Neural cell (in vitro differentiated cells): Measurements from ENCODE around the gene CFAP61. TPM values are rescaled to one million over a fixed set of nuclear protein-coding genes. Genes with fewer than 3 reads are reported as not detected.

Source experiments
- H2AFZ ChIP-seq: fragments of 200-600, 300-800 bp; sonication (generic), shearing (Covaris generic); 2 replicates; pipeline ENCODE4 v1.6.0; 2014; ENCODE audit warnings: low read depth, mild to moderate bottlenecking, antibody characterized with exemption, low read length, moderate library complexity
- H3F3A ChIP-seq: fragments of 200-600 bp; shearing (Covaris generic); 2 replicates; pipeline ENCODE4 v1.6.1; 2016; ENCODE audit warnings: mild to moderate bottlenecking, moderate library complexity, mixed read lengths, antibody characterized with exemption, low read length; ENCODE audit not compliant: insufficient read depth, poor library complexity, severe bottlenecking
- H3K27ac ChIP-seq: fragments of 200-600, 300-800 bp; sonication (generic), shearing (Covaris generic); 2 replicates; pipeline ENCODE4 v1.5.1; 2014; ENCODE audit warnings: mild to moderate bottlenecking, low read length, moderate library complexity
- H3K27me3 ChIP-seq: fragments of 300-800, 200-600 bp; sonication (generic), shearing (Covaris generic); 2 replicates; pipeline ENCODE4 v1.6.0; 2014; ENCODE audit warnings: mild to moderate bottlenecking, low read depth, low read length, moderate library complexity; ENCODE audit not compliant: insufficient read depth
- H3K36me3 ChIP-seq: fragments of 300-800, 200-600 bp; sonication (generic), shearing (Covaris generic); 2 replicates; pipeline ENCODE4 v1.5.1; 2014; ENCODE audit warnings: mild to moderate bottlenecking, antibody characterized with exemption, low read length, moderate library complexity; ENCODE audit not compliant: insufficient read depth
- H3K4me2 ChIP-seq: fragments of 300-800, 200-600 bp; sonication (generic), shearing (Covaris generic); 2 replicates; pipeline ENCODE4 v1.6.0; 2014; ENCODE audit warnings: mild to moderate bottlenecking, low read length
- H3K4me3 ChIP-seq: fragments of 300-800, 200-600 bp; sonication (generic), shearing (Covaris generic); 2 replicates; pipeline ENCODE4 v1.5.1; 2014; ENCODE audit warnings: mild to moderate bottlenecking, low read length, moderate library complexity
- H3K79me2 ChIP-seq: fragments of 200-600 bp; shearing (Covaris generic); replicated peaks from 2 replicates; pipeline ENCODE4 v1.6.0; 2014; ENCODE audit warnings: mild to moderate bottlenecking, low read length, moderate library complexity; ENCODE audit not compliant: insufficient read depth
- H3K9ac ChIP-seq: fragments of 300-800, 200-600 bp; sonication (generic), shearing (Covaris generic); 2 replicates; pipeline ENCODE4 v1.6.1; 2016; ENCODE audit warnings: mild to moderate bottlenecking, low read length, mixed read lengths
- H3K9me2 ChIP-seq: fragments of 200-600 bp; shearing (Covaris generic); 2 replicates; pipeline ENCODE4 v1.6.1; 2016; ENCODE audit warnings: mild to moderate bottlenecking, low read length, mixed read lengths; ENCODE audit not compliant: insufficient read depth
- H3K9me3 ChIP-seq: fragments of 200-600, 300-800 bp; sonication (generic), shearing (Covaris generic); 2 replicates; pipeline ENCODE4 v1.6.1; 2016; ENCODE audit warnings: mild to moderate bottlenecking, mixed run types, low read length, moderate library complexity, mixed read lengths
- H4K20me1 ChIP-seq: fragments of 200-600 bp; shearing (Covaris generic); 2 replicates; pipeline ENCODE4 v1.6.1; 2016; ENCODE audit warnings: mild to moderate bottlenecking, mixed run types; ENCODE audit not compliant: insufficient read depth
- EP300 ChIP-seq: fragments of 450-650 bp; conservative IDR thresholded peaks from 2 replicates; pipeline ENCODE4 v1.6.1; 2014; ENCODE audit warnings: antibody characterized with exemption, mild to moderate bottlenecking, moderate library complexity; ENCODE audit not compliant: poor library complexity, severe bottlenecking
- EZH2 ChIP-seq: fragments of 200-600, 300-800 bp; shearing (Covaris generic), sonication (generic); IDR thresholded peaks from 2 replicates; pipeline ENCODE4 v1.6.1; 2014; ENCODE audit warnings: antibody characterized with exemption, low read length, borderline replicate concordance, mild to moderate bottlenecking; ENCODE audit not compliant: insufficient read depth, poor library complexity, severe bottlenecking
- MXI1 ChIP-seq: fragments of 450-650 bp; conservative IDR thresholded peaks from 2 replicates; pipeline ENCODE4 v1.6.1; 2014; ENCODE audit warnings: antibody characterized with exemption, mild to moderate bottlenecking; ENCODE audit not compliant: poor library complexity, severe bottlenecking
- POLR2AphosphoS5 ChIP-seq: IDR thresholded peaks from 2 replicates; pipeline ENCODE4 v1.6.1; 2012
- RAD21 ChIP-seq: fragments of 450-650 bp; conservative IDR thresholded peaks from 2 replicates; pipeline ENCODE4 v1.6.1; 2014; ENCODE audit warnings: antibody characterized with exemption, mild to moderate bottlenecking, moderate library complexity
- SMC3 ChIP-seq: fragments of 450-650 bp; conservative IDR thresholded peaks from 2 replicates; pipeline ENCODE4 v1.6.1; 2014; ENCODE audit warnings: antibody characterized with exemption, mild to moderate bottlenecking, moderate library complexity; ENCODE audit not compliant: poor library complexity
- TAF1 ChIP-seq: IDR thresholded peaks from 2 replicates; pipeline ENCODE4 v1.6.1; 2012; ENCODE audit warnings: low read depth
- polyA plus RNA-seq: library from polyadenylated mRNA; depleted of rRNA; stranded (reverse); fragments of >200 nt; gene quantifications from 2 replicates; pipeline ENCODE4 v1.2.3, GENCODE V29; 2014
- TF ChIP-seq, protein P1 (sequence below): fragments of 450-650 bp; IDR thresholded peaks from 2 replicates; pipeline ENCODE4 v1.5.1; 2014; ENCODE audit warnings: antibody characterized with exemption, mild to moderate bottlenecking, moderate library complexity; ENCODE audit not compliant: poor library complexity, severe bottlenecking
- TF ChIP-seq, protein P2 (sequence below): IDR thresholded peaks from 2 replicates; pipeline ENCODE4 v1.6.1; 2012; ENCODE audit warnings: borderline replicate concordance

Gene CFAP61
- polyA plus RNA-seq, 1 donor from 2014 or later, result 0.42 TPM

DNA sequence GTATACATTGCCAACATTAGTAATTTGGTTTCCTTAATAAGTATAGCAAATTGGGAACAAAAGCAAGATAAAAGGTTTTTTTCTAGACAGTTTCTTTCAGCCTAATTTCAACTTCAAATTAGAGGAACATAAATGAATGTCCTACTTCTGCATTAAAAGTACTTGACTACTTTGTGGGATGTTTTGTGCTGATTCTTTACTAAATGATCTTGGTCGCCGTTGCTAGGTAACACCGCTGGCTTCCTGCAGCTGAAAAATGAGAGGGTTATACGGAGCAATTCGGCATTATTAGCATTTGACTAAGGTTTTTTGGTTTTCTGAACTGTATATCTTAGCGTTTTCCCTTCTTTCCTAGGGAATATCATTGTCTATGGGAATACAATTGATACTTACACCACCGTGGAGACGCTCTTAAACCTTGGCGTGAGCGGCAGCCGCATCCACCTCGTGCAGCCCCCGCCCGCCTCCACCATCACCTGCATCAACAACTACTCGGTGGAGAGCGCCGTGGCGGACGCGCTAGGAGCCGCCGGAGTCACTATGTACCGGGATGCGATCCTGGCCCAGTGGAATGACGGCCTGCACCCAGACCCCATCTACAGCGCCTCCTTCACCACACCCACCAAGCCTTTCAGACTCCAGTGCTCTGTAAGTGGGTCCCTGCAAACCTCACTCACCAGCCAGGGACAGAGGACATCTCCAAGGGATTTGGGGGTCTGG is 224.6 kb downstream of the CFAP61 start:
- Histone ChIP-seq H4K20me1 (no peaks in the 10 kb centered on the region), H3K79me2 (no peaks in the 10 kb centered on the region), H3K9me3 (no peaks in the 10 kb centered on the region), H2AFZ (no peak overlapping the region), H3K9me2 (no peaks in the 10 kb centered on the region), H3K27ac (no peak overlapping the region), H3K36me3 (no peaks in the 10 kb centered on the region), H3K27me3 (no peaks in the 10 kb centered on the region), H3K4me3 (no peak overlapping the region), H3F3A (no peaks in the 10 kb centered on the region), H3K9ac (no peak overlapping the region), H3K4me2 (no peak overlapping the region)
- TF ChIP-seq, protein P1, sequence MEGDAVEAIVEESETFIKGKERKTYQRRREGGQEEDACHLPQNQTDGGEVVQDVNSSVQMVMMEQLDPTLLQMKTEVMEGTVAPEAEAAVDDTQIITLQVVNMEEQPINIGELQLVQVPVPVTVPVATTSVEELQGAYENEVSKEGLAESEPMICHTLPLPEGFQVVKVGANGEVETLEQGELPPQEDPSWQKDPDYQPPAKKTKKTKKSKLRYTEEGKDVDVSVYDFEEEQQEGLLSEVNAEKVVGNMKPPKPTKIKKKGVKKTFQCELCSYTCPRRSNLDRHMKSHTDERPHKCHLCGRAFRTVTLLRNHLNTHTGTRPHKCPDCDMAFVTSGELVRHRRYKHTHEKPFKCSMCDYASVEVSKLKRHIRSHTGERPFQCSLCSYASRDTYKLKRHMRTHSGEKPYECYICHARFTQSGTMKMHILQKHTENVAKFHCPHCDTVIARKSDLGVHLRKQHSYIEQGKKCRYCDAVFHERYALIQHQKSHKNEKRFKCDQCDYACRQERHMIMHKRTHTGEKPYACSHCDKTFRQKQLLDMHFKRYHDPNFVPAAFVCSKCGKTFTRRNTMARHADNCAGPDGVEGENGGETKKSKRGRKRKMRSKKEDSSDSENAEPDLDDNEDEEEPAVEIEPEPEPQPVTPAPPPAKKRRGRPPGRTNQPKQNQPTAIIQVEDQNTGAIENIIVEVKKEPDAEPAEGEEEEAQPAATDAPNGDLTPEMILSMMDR, result no peak
- TF ChIP-seq POLR2AphosphoS5, result no peak
- TF ChIP-seq MXI1, result no peak
- TF ChIP-seq RAD21, result no peak
- no peak for TF ChIP-seq EZH2

DNA sequence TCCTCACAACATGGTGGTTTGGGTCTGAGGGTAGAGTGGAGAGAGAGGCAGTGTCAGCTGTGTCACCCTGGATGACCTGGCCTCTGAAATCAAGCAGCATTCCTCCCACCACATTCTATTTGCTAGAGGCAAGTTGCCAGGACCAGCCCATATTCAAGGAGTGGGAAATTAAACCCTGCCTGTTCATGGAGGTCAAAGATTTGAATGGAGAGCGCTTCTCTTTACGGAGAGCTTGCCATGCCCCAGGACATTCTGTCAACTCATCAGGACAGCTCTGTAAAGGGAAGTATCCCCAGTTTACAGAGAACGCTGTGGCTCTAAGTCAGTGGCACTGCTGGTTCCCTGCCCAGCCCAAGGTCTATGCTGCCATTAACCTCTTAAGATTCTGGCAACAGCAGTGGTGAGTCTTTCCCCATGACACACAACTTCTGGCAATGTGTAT is 225.6 kb downstream of the CFAP61 start:
- TF ChIP-seq SMC3, result no peak
- no peak for TF ChIP-seq POLR2AphosphoS5
- TF ChIP-seq RAD21, result no peak
- no peak for TF ChIP-seq EZH2
- TF ChIP-seq EP300, result no peak
- TF ChIP-seq MXI1, result no peak
- TF ChIP-seq, protein P2, sequence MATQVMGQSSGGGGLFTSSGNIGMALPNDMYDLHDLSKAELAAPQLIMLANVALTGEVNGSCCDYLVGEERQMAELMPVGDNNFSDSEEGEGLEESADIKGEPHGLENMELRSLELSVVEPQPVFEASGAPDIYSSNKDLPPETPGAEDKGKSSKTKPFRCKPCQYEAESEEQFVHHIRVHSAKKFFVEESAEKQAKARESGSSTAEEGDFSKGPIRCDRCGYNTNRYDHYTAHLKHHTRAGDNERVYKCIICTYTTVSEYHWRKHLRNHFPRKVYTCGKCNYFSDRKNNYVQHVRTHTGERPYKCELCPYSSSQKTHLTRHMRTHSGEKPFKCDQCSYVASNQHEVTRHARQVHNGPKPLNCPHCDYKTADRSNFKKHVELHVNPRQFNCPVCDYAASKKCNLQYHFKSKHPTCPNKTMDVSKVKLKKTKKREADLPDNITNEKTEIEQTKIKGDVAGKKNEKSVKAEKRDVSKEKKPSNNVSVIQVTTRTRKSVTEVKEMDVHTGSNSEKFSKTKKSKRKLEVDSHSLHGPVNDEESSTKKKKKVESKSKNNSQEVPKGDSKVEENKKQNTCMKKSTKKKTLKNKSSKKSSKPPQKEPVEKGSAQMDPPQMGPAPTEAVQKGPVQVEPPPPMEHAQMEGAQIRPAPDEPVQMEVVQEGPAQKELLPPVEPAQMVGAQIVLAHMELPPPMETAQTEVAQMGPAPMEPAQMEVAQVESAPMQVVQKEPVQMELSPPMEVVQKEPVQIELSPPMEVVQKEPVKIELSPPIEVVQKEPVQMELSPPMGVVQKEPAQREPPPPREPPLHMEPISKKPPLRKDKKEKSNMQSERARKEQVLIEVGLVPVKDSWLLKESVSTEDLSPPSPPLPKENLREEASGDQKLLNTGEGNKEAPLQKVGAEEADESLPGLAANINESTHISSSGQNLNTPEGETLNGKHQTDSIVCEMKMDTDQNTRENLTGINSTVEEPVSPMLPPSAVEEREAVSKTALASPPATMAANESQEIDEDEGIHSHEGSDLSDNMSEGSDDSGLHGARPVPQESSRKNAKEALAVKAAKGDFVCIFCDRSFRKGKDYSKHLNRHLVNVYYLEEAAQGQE, result no peak
- TF ChIP-seq, protein P1, result no peak
- TF ChIP-seq TAF1, result no peak
- no peaks in the 10 kb centered on the region for H3K79me2 ChIP-seq
- no peak overlapping the region for H3K4me2 ChIP-seq
- H2AFZ ChIP-seq, result no peak overlapping the region
- H3K27me3 ChIP-seq, result no peaks in the 10 kb centered on the region
- H3K9me3 ChIP-seq, result no peaks in the 10 kb centered on the region
- no peaks in the 10 kb centered on the region for H3K9me2 ChIP-seq
- H3F3A ChIP-seq, result no peaks in the 10 kb centered on the region
- no peak overlapping the region for H3K9ac ChIP-seq
- H3K27ac ChIP-seq, result no peak overlapping the region
- no peak overlapping the region for H3K4me3 ChIP-seq
- H3K36me3 ChIP-seq, result no peaks in the 10 kb centered on the region
- H4K20me1 ChIP-seq, result no peaks in the 10 kb centered on the region
